Peyer's patch (tissue), 4 donors: ENCODE measurements around the gene HSPBP1.

Source experiments
- CTCF ChIP-seq, 6 experiments: fragments of 450-650 bp in 4 of 6; fragments of 200-600 bp in 2 of 6; sonication (generic) in 1 of 6; IDR thresholded peaks; one replicate each; pipeline ENCODE4 v1.5.1; 2017 to 2019; ENCODE audit warnings: antibody characterized with exemption in 6 of 6, mild to moderate bottlenecking in 3 of 6, moderate library complexity in 1 of 6
- POLR2A ChIP-seq, 2 donors: fragments of 450-650 bp; IDR thresholded peaks; one replicate each; pipeline ENCODE4 v1.5.1; 2017; ENCODE audit warnings: antibody characterized with exemption in 2 of 2, mild to moderate bottlenecking in 2 of 2, moderate library complexity in 2 of 2

GRCh38 chr19:55228403-55229031 is 51.4 kb downstream of the HSPBP1 start, which contains the start of gene TMEM86B:
- TF ChIP-seq CTCF (IDR thresholded peaks at IDR 0.05) (no peak), POLR2A (IDR thresholded peaks at IDR 0.05) (no peak)
